Stomach (tissue), 9 donors: ENCODE results near the gene NDUFB5. TPM values are rescaled to one million over a fixed set of nuclear protein-coding genes. Genes with fewer than 3 reads are reported as not detected.

Experiments used
- DNase-seq, 2 donors: peaks; one replicate each; pipeline versions ENCODE4 v3.0.0 to v3.0.0-alpha.2; 2013 to 2019
- H3K27ac ChIP-seq, 5 donors: fragments of 200-600 bp in 4 of 5; sonication (generic) in 4 of 5; one replicate each; pipeline ENCODE4 v1.5.1; 2013 to 2019; ENCODE audit warnings: mild to moderate bottlenecking in 1 of 5, moderate library complexity in 1 of 5
- H3K27me3 ChIP-seq, 3 donors: fragments of 200-600 bp; sonication (generic); one replicate each; pipeline ENCODE4 v1.5.1; 2017 to 2019; ENCODE audit warnings: mixed run types in 1 of 3
- H3K36me3 ChIP-seq, 4 donors: fragments of 200-600 bp; sonication (generic); 1 replicate in 3 of 4; 2 replicates in 1 of 4; pipeline ENCODE4 v1.5.1; 2016 to 2019
- H3K4me1 ChIP-seq, 4 donors: fragments of 200-600 bp; sonication (generic); one replicate each; pipeline ENCODE4 v1.5.1; 2016 to 2019
- H3K4me3 ChIP-seq, 4 donors: fragments of 200-600 bp; sonication (generic) in 3 of 4; one replicate each; pipeline ENCODE4 v1.5.1; 2016 to 2019; ENCODE audit warnings: mild to moderate bottlenecking in 1 of 4
- H3K9me3 ChIP-seq, 4 donors: fragments of 200-600 bp; sonication (generic); one replicate each; pipeline ENCODE4 v1.5.1; 2016 to 2019
- CTCF ChIP-seq, 7 experiments: fragments of 450-650 bp in 4 of 7; fragments of 200-600 bp in 3 of 7; sonication (generic) in 3 of 7; IDR thresholded peaks; one replicate each; pipeline ENCODE4 v1.5.1; 2016 to 2019; ENCODE audit warnings: antibody characterized with exemption in 7 of 7, control low read depth in 2 of 7, mild to moderate bottlenecking in 1 of 7
- EP300 ChIP-seq: sonication (generic); formaldehyde crosslinking; IDR thresholded peaks from one replicate; pipeline ENCODE4 v1.6.1; 2017; ENCODE audit warnings: antibody characterized with exemption
- POLR2A ChIP-seq, 4 donors: fragments of 450-650 bp; IDR thresholded peaks; one replicate each; pipeline ENCODE4 v1.6.1; 2016; ENCODE audit warnings: antibody characterized with exemption in 4 of 4, control low read depth in 2 of 4, mild to moderate bottlenecking in 1 of 4, moderate library complexity in 1 of 4
- POLR2AphosphoS5 ChIP-seq, 3 donors: sonication (generic); formaldehyde crosslinking; IDR thresholded peaks; one replicate each; pipeline ENCODE4 v1.6.1; 2016; ENCODE audit warnings: antibody characterized with exemption in 3 of 3
- WGBS, 5 donors: extraction: QIAGEN DNeasy Blood & Tissue Kit in 3 of 5; methylation state at CpG; one replicate each; pipeline versions ENCODE4 v1.1.5 to v1.1.7; 2013 to 2018; 5-methylcytosine and 5-hydroxymethylcytosine counted together
- intact Hi-C: fragments of 100-400 bp; cut with DNase I; formaldehyde crosslinking; loops from one replicate; pipeline ENCODE4 v1.15.1; 2023; ENCODE audit warnings: low total_unique reads
- polyA plus RNA-seq, 3 donors: library from polyadenylated mRNA; stranded (reverse); fragments of 200-250 nt; gene quantifications; one replicate each; pipeline ENCODE4 v1.2.3, GENCODE V29; 2013
- small RNA-seq, 4 donors: library from RNA; depleted of rRNA; stranded (forward); fragments of <200 nt; gene quantifications; one replicate each; pipeline ENCODE3, GENCODE V24; 2016
- total RNA-seq, 5 donors: library from RNA; depleted of rRNA; stranded (reverse); fragments of >200 nt; gene quantifications; one replicate each; pipeline versions ENCODE4 v1.1.0 to v1.2.3, GENCODE V29; 2014 to 2016
- donor health status: healthy with polysubstance abuse.
- donor health status: Bipolar disorder and iron deficiency.
- donor health status: healthy.

The NDUFB5 gene
- total and polyA plus RNA-seq, 8 donors, result 13.3 to 142 (median 91.5) TPM

- no peak overlapping the region for H3K27ac ChIP-seq
- H3K27me3 ChIP-seq, result no peaks in the 10 kb centered on the region
- H3K4me3 ChIP-seq, result no peak overlapping the region
- no peaks in the 10 kb centered on the region for H3K9me3 ChIP-seq
- no peak for DNase-seq
- no peak for TF ChIP-seq POLR2AphosphoS5 (IDR thresholded peaks at IDR 0.05)
- no peak for TF ChIP-seq EP300
- TF ChIP-seq CTCF (IDR thresholded peaks at IDR 0.05), result no peak
- TF ChIP-seq POLR2A (IDR thresholded peaks at IDR 0.05), result no peak
- WGBS, 5 donors, result 90 to 96% (median 94%) methylated on average over 8 of the region's 8 CpGs
- H3K4me1 ChIP-seq, result no peaks in the 10 kb centered on the region
- intact Hi-C loops, result no loop called here
- no peaks in the 10 kb centered on the region for H3K36me3 ChIP-seq
Measured at GRCh38 chr3:179673523-179673922, 68.9 kb downstream of the NDUFB5 start.

- peaks cover 0 to 9% (median 4%) of the 10 kb centered on the region in 4 donors for H3K4me1 ChIP-seq
- no peak for DNase-seq
- no peaks in the 10 kb centered on the region for H3K27me3 ChIP-seq
- H3K27ac ChIP-seq, result no peak overlapping the region
- intact Hi-C loops, result no loop called here
- TF ChIP-seq POLR2A (IDR thresholded peaks at IDR 0.05) (no peak), CTCF (IDR thresholded peaks at IDR 0.05) (no peak), POLR2AphosphoS5 (IDR thresholded peaks at IDR 0.05) (no peak), EP300 (no peak)
- no peak overlapping the region for H3K4me3 ChIP-seq
- 91 to 96% (median 96%) methylated on average over 5 of the region's 5 CpGs for WGBS, 5 donors
- no peaks in the 10 kb centered on the region for H3K9me3 ChIP-seq
- no peaks in the 10 kb centered on the region for H3K36me3 ChIP-seq
Measured at GRCh38 chr3:179676081-179676480, 71.5 kb downstream of the NDUFB5 start.

Small RNA genes within 50 kb of the gene (small RNA-seq; reads per million reads assigned to genes)
- gene AC090425.1 (0 reads per million in 4 donors), gene RF01210 (0 reads per million in 4 donors)

Other genes starting within 250 kb of the NDUFB5 start
- gene GNB4, start 153.3 kb upstream of the NDUFB5 start, total RNA-seq, result 10 to 100 TPM; 17.7 to 81.3 (median 35.6) TPM
- gene GNB4, start 153.3 kb upstream of the NDUFB5 start, polyA plus RNA-seq, result 1 to 10 TPM; 3.8 to 9.8 (median 7.6) TPM
- 10 to 100 TPM; 14.7 to 63.1 (median 42.2) TPM for gene ACTL6A, start 41.9 kb upstream of the NDUFB5 start, total RNA-seq
- 10 to 100 TPM; 37.7 to 47.0 (median 44.9) TPM for gene ACTL6A, start 41.9 kb upstream of the NDUFB5 start, polyA plus RNA-seq
- gene MRPL47, start 156 bp upstream of the NDUFB5 start, total RNA-seq, result 10 to 100 TPM in 4 of 5 donors, 1 to 10 TPM in 1; 5.8 to 36.2 (median 27.0) TPM
- 10 to 100 TPM; 46.4 to 50.6 (median 49.6) TPM for gene MRPL47, start 156 bp upstream of the NDUFB5 start, polyA plus RNA-seq
- gene USP13, start 48.2 kb downstream of the NDUFB5 start, total RNA-seq, result 10 to 100 TPM in 1 of 5 donors, 1 to 10 TPM in 4; 2.3 to 10.3 (median 5.4) TPM
- gene USP13, start 48.2 kb downstream of the NDUFB5 start, polyA plus RNA-seq, result 1 to 10 TPM; 1.3 to 2.1 (median 1.5) TPM